Stimulated activated CD8-positive, alpha-beta memory T cell treated with anti-CD3 and anti-CD28 coated beads, Interleukin-2, amount 100 ng/mL, for 1 hour (primary cell): Measurements from ENCODE around the gene GPATCH8.

Experiments used
- DNase-seq, 2 donors: peaks; one replicate each; pipeline ENCODE4 v3.0.0-alpha.2; 2020; ENCODE audit warnings: low read depth in 2 of 2

Gene GPATCH8

DNA sequence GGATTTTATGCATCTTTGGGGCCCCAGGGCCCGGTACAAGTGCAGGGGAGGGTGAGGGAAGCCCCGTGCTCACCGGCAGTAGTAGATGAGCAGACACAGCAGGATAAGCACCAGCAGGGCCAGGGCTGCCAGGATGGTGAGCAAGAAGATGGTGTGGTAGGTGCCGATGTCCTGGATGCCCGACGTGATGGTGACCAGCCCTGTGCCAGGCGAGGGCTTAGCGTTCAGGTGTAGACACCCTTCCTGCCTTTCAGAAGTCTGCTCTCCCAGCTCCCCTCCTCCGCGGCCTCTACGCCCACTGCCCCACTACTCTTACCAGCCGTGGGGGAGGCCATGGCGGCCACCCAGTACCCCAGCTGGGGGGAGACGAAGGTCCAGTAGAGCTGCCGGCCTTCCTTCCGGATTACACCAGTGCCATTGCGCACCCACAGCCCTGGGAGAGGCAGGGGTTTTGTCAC lies 147.5 kb downstream of the GPATCH8 start:
- DNase-seq, result no peak

DNA sequence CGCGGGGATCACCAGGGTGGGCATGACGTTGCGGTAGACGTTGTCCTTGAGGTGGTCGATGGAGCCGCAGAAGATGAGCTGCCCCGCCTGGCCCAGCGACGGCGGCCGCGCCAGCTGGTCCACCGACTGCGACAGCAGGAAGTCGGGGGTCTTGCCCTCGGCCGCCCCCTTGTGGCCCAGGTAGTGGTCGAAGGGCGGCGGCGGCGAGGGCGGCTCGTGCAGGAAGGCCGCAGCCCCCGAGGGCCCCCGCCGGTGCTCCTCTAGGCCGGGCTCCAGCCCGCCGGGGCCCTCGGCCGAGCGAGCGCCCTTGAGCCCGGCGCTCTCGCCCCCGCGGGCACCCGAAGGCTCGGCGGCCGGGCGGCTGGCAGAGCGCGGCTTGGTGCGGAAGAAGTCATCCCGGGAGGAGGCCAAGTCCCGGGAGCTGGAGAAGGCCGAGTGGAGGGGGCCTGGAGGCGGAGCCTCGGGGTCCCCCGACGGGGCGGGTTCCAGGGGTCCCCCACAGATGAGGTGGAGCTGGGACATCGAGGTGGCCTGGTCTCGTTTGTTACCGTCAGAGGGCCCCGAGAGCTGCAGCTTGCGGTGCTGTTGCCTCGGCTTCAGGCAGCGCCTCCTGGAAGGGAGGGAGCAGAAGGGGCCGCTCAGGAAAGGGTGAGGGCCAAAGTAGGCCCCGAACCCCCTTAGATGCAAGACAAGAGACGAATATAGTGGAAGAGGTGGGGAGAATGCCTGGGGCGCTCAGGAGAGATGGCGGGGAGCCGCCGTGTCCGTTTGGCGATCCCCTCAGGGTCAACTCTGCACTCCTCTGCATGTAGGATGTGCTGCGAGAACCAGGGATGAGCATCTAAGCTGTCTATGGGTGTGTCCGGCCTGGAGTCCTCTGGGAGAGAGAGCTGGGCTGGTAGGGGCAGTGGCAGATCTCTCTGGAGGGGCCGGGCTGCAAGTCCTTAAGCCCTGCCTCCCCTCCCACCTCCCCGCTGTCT lies 148.3 kb downstream of the GPATCH8 start:
- peak in 1 of 2 donors; percentile 34 for DNase-seq

- no peak for DNase-seq
Observed at GRCh38 chr17:44353672-44354331, 149.4 kb downstream of the GPATCH8 start.

GRCh38 chr17:44352828-44353671 lies 150.2 kb downstream of the GPATCH8 start:
- no peak for DNase-seq

GRCh38 chr17:44351961-44352827 lies 151.0 kb downstream of the GPATCH8 start:
- no peak for DNase-seq

GRCh38 chr17:44351464-44351863 lies 151.7 kb downstream of the GPATCH8 start:
- DNase-seq, result no peak

DNA sequence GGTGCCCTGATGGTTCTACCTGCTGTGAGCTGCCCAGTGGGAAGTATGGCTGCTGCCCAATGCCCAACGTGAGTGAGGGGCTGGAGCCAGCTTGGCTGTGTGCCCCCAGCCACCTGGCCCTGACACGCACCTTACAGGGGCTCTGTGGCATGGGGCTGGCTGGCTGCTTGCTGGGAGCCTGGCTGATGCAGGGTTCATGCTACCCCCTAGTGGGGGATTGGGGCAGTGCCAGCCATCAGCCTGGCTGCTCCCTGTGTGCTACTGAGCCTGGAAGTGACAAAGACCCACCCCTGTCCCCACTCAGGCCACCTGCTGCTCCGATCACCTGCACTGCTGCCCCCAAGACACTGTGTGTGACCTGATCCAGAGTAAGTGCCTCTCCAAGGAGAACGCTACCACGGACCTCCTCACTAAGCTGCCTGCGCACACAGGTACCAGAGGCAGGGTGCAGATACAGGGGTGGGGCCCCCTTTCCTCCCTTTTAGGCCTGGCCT lies 152.4 kb downstream of the GPATCH8 start:
- peak; percentile 43 to 57 for DNase-seq

DNA sequence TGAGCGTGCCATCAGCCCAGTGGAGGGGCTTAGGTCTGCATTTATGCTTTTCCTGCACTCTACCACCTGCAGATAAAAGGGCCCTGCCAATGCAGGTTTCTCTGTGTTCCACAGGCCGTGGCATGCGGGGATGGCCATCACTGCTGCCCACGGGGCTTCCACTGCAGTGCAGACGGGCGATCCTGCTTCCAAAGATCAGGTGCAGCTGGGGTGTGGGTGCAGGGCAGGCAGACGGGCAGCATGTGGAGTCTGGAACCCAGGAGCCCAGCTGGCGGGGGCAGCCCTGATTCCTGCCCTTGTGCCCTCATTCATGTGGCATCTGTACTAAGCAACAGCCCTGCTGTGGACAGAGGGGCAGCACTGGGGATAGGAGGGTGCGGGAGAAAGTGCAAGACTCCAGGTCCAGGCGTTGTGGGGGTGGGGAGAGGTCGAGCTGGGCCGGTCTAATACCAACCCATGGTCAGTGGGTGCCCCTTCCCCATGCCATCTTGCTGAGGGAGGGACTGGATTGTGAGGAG lies 153.6 kb downstream of the GPATCH8 start:
- DNase-seq, result no peak

DNA sequence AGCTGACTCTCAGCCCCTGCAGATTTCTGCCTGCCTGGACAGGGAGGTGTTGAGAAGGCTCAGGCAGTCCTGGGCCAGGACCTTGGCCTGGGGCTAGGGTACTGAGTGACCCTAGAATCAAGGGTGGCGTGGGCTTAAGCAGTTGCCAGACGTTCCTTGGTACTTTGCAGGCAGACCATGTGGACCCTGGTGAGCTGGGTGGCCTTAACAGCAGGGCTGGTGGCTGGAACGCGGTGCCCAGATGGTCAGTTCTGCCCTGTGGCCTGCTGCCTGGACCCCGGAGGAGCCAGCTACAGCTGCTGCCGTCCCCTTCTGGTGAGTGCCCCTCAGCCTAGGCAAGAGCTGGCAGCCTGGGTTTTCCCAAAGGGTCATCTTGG lies 154.2 kb downstream of the GPATCH8 start:
- DNase-seq, result no peak

DNA sequence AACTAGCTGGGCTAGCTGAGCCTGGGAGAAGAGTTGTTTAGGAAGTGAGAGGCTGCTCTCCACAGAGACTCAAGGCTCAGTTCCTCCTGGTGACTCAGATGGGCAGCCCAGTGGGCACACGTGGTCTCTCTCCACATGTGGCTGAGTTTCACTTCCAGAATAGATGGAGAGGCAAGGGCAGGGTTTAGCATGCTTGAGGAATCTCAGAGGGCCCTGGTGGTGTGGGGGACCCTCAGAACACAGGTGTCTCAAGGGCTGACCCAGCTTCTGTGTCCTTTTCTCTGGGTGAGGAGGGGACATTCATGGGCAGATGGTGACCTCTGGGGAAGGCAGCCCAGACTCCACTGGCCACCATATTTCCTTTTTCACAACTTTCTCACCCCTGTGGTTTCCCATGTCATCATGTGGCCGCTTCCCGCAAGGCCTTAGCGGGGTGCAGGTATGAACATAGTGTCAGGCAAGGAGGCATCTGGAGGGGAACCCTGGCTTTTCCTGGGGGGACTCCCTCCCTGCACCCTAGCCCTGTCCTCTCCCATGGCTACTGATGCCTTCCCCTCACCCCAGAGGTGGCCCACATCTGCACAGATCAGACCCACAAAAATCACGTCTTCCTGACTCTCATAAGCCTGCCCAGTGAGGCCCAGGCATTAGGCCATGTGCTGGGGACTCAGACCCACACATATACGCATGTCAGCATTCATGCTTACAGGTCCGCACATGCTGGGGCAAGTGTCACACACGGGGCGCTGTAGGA lies 154.8 kb downstream of the GPATCH8 start:
- DNase-seq, result no peak
